ENCODE results near the gene TIMM50.
"Not testable (repeated sequence)": the region's sequence is repeated elsewhere in the genome, so short reads cannot be mapped to it uniquely, and the experiment has no call there.

TIMM50 gene

DNA sequence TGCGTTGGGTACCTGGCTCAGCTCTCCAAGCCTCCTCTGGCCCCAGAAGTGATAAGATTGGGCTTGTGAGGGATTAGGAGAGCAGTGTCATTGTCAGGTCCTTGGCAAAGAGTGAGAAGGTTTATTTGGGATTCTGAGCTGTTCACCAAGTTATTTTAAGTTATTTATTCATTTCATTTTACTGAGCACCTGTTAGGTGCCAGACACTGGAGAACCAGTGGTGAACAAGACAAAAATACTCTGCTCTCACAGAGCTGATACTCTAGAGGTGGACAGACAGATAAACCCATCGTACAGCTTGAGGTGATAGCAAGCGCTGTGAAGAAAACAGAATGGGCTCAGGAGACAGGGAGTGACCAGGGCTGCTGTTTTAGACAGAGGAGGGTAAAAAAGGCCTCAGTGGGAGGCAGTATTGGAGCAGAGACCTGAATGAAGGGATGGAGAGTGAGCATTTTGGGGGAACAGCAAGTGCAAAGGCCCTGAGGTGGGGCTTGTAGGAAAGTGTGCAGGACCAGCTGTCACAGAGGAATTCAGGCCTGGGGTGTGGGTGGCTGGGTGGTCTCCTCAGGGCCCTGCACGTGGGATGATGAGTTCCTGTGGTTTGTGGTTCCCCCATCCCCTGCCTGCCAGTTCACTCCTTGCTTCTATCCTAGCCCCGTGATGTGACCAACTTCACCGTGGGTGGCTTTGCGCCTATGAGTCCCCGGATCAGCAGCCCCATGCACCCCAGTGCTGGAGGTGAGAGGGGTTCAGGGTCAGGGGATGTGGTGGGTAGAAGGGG, 8.7 kb upstream of the TIMM50 start:
- no peak overlapping the region for H3K4me3 ChIP-seq (ENCODE audit: low read depth, low read length)
- TF ChIP-seq CTCF (IDR thresholded peaks at IDR 0.05; ENCODE audit: low read depth, low read length), result no peak

GRCh38 chr19:39472746-39473442, 7.7 kb upstream of the TIMM50 start:
- no peak overlapping the region for H3K4me3 ChIP-seq (ENCODE audit: low read depth, low read length)
- TF ChIP-seq CTCF (IDR thresholded peaks at IDR 0.05; ENCODE audit: low read depth, low read length), result no peak

DNA sequence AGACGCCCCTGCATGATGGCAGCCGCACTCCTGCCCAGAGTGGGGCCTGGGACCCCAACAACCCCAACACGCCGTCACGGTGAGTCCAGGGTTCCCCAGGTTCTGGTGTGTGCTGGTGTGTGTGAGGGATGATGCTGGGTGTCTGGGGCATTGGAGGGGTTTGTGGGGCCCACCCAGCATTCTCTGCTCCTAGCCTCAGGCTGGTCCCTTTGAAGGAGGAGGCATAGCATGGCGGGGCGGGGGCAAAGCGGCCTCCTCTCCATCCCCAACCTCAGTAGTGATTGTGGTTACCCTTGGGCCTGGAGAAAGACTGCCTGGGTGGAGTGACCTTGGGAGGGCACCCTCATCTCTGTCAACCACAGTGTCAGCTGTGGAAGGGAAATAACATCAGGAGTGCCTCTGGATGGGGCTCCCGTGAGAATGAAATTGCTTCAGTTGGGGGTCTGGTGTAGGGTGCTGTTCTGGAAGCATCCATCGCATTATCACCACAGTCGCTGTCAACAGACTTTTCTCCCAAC, 7.1 kb upstream of the TIMM50 start:
- no peak overlapping the region for H3K4me3 ChIP-seq (ENCODE audit: low read depth, low read length)
- TF ChIP-seq CTCF (IDR thresholded peaks at IDR 0.05; ENCODE audit: low read depth, low read length), result no peak

DNA sequence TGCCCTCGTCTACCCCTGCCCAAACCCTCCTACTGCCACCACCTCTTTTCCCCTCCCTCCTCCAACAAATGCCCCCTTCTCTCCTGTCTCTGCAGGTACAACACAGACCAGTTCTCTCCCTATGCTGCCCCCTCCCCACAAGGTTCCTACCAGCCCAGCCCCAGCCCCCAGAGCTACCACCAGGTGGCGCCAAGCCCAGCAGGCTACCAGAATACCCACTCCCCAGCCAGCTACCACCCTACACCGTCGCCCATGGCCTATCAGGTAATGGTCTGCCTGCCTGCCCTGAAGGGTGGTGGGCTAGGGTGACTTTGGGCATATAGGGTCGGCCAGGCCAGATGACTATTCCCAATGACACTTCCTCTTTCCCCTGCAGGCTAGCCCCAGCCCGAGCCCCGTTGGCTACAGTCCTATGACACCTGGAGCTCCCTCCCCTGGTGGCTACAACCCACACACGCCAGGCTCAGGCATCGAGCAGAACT, 6.5 kb upstream of the TIMM50 start:
- no peak overlapping the region for H3K4me3 ChIP-seq (ENCODE audit: low read depth, low read length)
- TF ChIP-seq CTCF (IDR thresholded peaks at IDR 0.05; ENCODE audit: low read depth, low read length), result peak; percentile 84

GRCh38 chr19:39475748-39476147, 4.9 kb upstream of the TIMM50 start:
- no peak overlapping the region for H3K4me3 ChIP-seq (ENCODE audit: low read depth, low read length)
- no peak for TF ChIP-seq CTCF (IDR thresholded peaks at IDR 0.05; ENCODE audit: low read depth, low read length)

DNA sequence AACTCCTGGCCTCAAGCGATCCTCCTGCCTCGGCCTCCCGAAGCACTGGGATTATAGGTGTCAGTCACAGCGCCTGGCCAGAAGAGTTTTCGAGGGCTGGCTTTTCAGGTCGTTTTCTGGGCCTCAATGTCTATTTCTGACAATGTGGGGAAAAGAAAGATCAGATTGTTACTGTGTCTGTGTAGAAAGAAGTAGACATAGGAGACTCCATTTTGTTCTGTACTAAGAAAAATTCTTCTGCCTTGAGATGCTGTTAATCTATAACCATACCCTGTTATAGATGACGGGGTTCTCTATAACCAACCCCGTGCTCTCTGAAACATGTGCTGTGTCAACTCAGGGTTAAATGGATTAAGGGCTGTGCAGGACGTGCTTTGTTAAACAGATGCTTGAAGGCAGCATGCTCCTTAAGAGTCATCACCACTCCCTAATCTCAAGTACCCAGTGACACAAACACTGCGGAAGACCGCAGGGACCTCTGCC, 1.3 kb upstream of the TIMM50 start:
- not testable (repeated sequence) for H3K4me3 ChIP-seq (ENCODE audit: low read depth, low read length)

GRCh38 chr19:39479916-39480315, 722 bp upstream of the TIMM50 start:
- peak overlapping the region; percentile 100; the same call in 1 of the 2 replicates for H3K4me3 ChIP-seq (ENCODE audit: low read depth, low read length)
- TF ChIP-seq CTCF (IDR thresholded peaks at IDR 0.05; ENCODE audit: low read depth, low read length), result no peak
